Ovary (tissue), 9 donors: ENCODE data around the gene SHISA2. TPM values are rescaled to one million over a fixed set of nuclear protein-coding genes. Genes with fewer than 3 reads are reported as not detected.

ENCODE experiments used
- DNase-seq, 5 donors: peaks; one replicate each; pipeline ENCODE4 v3.0.0-alpha.2; 2019 to 2020
- H3K27ac ChIP-seq, 2 donors: fragments of 200-600 bp; one replicate each; pipeline versions ENCODE4 v1.5.1 to v1.8.0; 2019 to 2022
- H3K27me3 ChIP-seq: fragments of 200-600 bp; one replicate; pipeline ENCODE4 v1.8.0; 2022
- H3K36me3 ChIP-seq: fragments of 200-600 bp; sonication (generic); one replicate; pipeline ENCODE4 v1.5.1; 2019
- H3K4me1 ChIP-seq: one replicate; pipeline ENCODE4 v1.8.1; 2013; ENCODE audit warnings: mild to moderate bottlenecking, moderate library complexity; ENCODE audit not compliant: insufficient read depth
- H3K4me3 ChIP-seq: fragments of 200-600 bp; sonication (generic); one replicate; pipeline ENCODE4 v1.5.1; 2017
- H3K9me3 ChIP-seq, 2 donors: fragments of 200-600 bp in 1 of 2; sonication (generic) in 1 of 2; one replicate each; pipeline versions ENCODE4 v1.5.1 to v1.8.1; 2013 to 2019; ENCODE audit warnings: mild to moderate bottlenecking in 1 of 2, moderate library complexity in 1 of 2
- EP300 ChIP-seq: sonication (generic); formaldehyde crosslinking; IDR thresholded peaks from one replicate; pipeline ENCODE4 v1.6.1; 2017; ENCODE audit warnings: antibody characterized with exemption
- POLR2A ChIP-seq: fragments of 450-650 bp; IDR thresholded peaks from one replicate; pipeline ENCODE4 v1.6.1; 2017; ENCODE audit warnings: antibody characterized with exemption, mild to moderate bottlenecking, moderate library complexity
- WGBS, 3 donors: extraction: QIAGEN DNeasy Blood & Tissue Kit in 1 of 3; methylation state at CpG; one replicate each; pipeline versions ENCODE4 v1.1.5 to v1.1.7; 2013 to 2017; 5-methylcytosine and 5-hydroxymethylcytosine counted together
- intact Hi-C, 4 donors: fragments of 100-400 bp; cut with DNase I; formaldehyde crosslinking; loops; one replicate each; pipeline versions ENCODE4 v1.11.0 to v1.15.1; 2022 to 2023
- polyA plus RNA-seq, 2 donors: library from polyadenylated mRNA; stranded (reverse); fragments of 200-250 nt in 1 of 2; fragments of 350-450 nt in 1 of 2; fragmentation: Illumina TruSeq in 1 of 2; extraction: RNeasy Lipid Tissue Mini Kit (QIAGEN cat#74804) in 1 of 2; gene quantifications; one replicate each; pipeline ENCODE4 v1.2.3, GENCODE V29; 2013 to 2014
- total RNA-seq, 7 donors: library from RNA; depleted of rRNA in 2 of 7; stranded (reverse); fragments of >200 nt in 2 of 7; fragmentation: NEBNext Ultra II Directional in 3 of 7; extraction: Animal tissue kit (Norgen Biotek cat#: 25700) in 3 of 7; gene quantifications; one replicate each; pipeline versions ENCODE4 v1.1.0 to v1.2.4, GENCODE V29; 2016 to 2023
- TF ChIP-seq, protein P1 (sequence below), 3 donors: fragments of 450-650 bp in 2 of 3; fragments of 200-600 bp in 1 of 3; IDR thresholded peaks; one replicate each; pipeline versions ENCODE4 v1.5.1 to v1.8.0; 2016 to 2022; ENCODE audit warnings: antibody characterized with exemption in 3 of 3, mild to moderate bottlenecking in 1 of 3
- donor health status: DM: no; HTN: no; CAD: no; lungs with moderate emphysema.
- donor health status: DM: no; HTN: no; CAD: no.
- donor health status: Bipolar disorder and iron deficiency.
- donor health status: DM: yes; HTN: yes; CAD: no.
- donor health status: DM: no; HTN: no; CAD: no.
- donor health status: DM: yes; HTN: yes; CAD: no.

The SHISA2 gene
- total and polyA plus RNA-seq, 9 donors = 0.18 to 2.1 (median 0.64) TPM; not detected in 1

- 90 to 96% (median 93%) methylated on average over 15 to 16 of the region's 16 CpGs for WGBS, 3 donors
- intact Hi-C loops = no loop called here
Observed at GRCh38 chr13:26046639-26047038, 5.2 kb downstream of the SHISA2 start.

DNA sequence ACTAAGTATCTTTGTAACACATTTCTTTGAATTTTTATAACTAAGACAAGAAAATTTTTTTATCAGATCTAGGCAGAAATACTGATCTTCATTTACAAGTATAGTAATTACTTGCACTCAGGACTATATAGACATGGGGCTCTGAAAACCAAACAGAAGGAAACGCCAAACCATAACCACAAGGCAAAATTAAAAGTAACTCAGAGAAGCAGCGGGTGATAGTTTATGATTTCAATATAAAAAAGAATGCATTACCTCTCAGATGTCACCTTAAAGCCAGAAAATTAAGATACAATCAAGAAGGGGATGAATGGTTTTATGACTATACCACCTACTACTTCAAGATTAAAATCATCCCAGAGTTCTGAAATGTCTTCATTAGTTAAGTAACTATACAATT, 6.7 kb downstream of the SHISA2 start:
- Histone ChIP-seq H3K9me3 (no peaks in the 10 kb centered on the region), H3K4me3 (no peak overlapping the region), H3K27ac (no peak overlapping the region), H3K36me3 (no peaks in the 10 kb centered on the region), H3K4me1 (no peaks in the 10 kb centered on the region), H3K27me3 (no peaks in the 10 kb centered on the region)
- no peak for TF ChIP-seq EP300
- no peak for TF ChIP-seq POLR2A
- TF ChIP-seq, protein P1, sequence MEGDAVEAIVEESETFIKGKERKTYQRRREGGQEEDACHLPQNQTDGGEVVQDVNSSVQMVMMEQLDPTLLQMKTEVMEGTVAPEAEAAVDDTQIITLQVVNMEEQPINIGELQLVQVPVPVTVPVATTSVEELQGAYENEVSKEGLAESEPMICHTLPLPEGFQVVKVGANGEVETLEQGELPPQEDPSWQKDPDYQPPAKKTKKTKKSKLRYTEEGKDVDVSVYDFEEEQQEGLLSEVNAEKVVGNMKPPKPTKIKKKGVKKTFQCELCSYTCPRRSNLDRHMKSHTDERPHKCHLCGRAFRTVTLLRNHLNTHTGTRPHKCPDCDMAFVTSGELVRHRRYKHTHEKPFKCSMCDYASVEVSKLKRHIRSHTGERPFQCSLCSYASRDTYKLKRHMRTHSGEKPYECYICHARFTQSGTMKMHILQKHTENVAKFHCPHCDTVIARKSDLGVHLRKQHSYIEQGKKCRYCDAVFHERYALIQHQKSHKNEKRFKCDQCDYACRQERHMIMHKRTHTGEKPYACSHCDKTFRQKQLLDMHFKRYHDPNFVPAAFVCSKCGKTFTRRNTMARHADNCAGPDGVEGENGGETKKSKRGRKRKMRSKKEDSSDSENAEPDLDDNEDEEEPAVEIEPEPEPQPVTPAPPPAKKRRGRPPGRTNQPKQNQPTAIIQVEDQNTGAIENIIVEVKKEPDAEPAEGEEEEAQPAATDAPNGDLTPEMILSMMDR (IDR thresholded peaks at IDR 0.05) = no peak
- intact Hi-C loops = no loop called here
- DNase-seq = no peak
- 89 to 91% (median 90%) methylated on average over 2 of the region's 2 CpGs for WGBS, 3 donors

More at GRCh38 chr13:26046639-26047038, 5.2 kb downstream of the SHISA2 start:
- Histone ChIP-seq H3K27me3 (no peaks in the 10 kb centered on the region), H3K9me3 (no peaks in the 10 kb centered on the region), H3K27ac (no peak overlapping the region), H3K4me3 (no peak overlapping the region), H3K36me3 (no peaks in the 10 kb centered on the region), H3K4me1 (peaks cover 4% of the 10 kb centered on the region)
- no peak for TF ChIP-seq POLR2A
- TF ChIP-seq EP300 = no peak
- no peak for DNase-seq

DNA sequence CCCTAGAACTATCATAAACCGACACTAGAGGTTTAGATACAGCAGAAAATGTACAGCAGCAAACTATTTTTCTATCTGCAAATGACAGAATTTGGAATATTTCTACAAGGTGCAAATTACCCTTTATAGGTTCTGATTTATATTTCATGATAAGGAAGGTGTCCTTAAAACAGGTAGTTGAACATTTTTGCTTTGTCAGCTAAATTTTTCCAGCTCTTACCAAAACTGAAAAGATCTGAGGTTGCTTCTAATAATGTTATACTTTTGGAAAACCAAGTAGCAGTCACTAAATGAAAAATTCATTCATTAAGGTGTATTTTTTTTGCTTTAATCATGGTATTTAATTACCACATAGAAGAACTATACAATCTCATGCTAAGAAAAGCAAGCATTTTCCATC, 9.0 kb downstream of the SHISA2 start:
- intact Hi-C loops = no loop called here
- H3K4me1 ChIP-seq = no peaks in the 10 kb centered on the region

GRCh38 chr13:26041444-26041843, 10.4 kb downstream of the SHISA2 start:
- no peaks in the 10 kb centered on the region for H3K4me1 ChIP-seq
- TF ChIP-seq POLR2A (no peak), EP300 (no peak)
- TF ChIP-seq, protein P1 (IDR thresholded peaks at IDR 0.05) = no peak
- H3K4me3 ChIP-seq = no peak overlapping the region
- H3K27ac ChIP-seq = no peak overlapping the region
- no peaks in the 10 kb centered on the region for H3K27me3 ChIP-seq
- intact Hi-C loops = no loop called here
- WGBS, 3 donors = 55 to 63% (median 59%) methylated on average over 3 of the region's 3 CpGs
- no peaks in the 10 kb centered on the region for H3K36me3 ChIP-seq
- no peak for DNase-seq
- no peaks in the 10 kb centered on the region for H3K9me3 ChIP-seq

More for the DNA sequence above, 9.0 kb downstream of the SHISA2 start:
- DNase-seq = no peak
- 84 to 89% (median 87%) methylated on average over 1 of the region's 1 CpG for WGBS, 3 donors
- Histone ChIP-seq H3K9me3 (no peaks in the 10 kb centered on the region), H3K27ac (no peak overlapping the region), H3K27me3 (no peaks in the 10 kb centered on the region), H3K36me3 (no peaks in the 10 kb centered on the region), H3K4me3 (no peak overlapping the region)
- TF ChIP-seq, protein P1 (IDR thresholded peaks at IDR 0.05) = no peak
- TF ChIP-seq EP300 (no peak), POLR2A (no peak)

DNA sequence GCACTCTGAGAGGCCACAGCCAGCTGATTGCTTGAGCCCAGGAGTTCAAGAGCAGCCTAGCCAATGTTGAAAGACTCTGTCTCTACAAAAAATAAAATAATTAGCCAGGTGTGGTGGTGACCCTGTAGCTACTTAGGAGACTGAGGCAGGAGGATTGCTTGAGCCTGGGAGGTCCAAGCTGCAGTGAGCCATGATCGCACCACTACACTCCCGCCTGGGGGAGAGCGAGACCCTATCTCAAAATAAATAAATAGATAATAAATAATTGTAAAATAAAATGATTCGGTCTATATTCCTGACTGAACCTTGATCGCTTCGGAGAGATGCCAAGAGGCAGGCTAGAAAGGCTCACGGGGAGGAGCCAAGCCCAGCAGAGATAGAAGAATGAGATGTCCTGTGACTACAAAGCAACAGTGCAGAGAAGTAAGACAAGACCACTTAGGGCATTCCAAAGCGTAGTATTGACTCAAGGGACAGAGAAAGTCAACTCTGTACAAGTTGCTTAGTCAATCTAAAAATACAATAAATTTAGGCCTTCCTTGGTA, 12.8 kb downstream of the SHISA2 start:
- H3K36me3 ChIP-seq = no peaks in the 10 kb centered on the region
- WGBS, 3 donors = 90 to 93% (median 91%) methylated on average over 8 of the region's 8 CpGs
- no peak for TF ChIP-seq EP300
- TF ChIP-seq, protein P1 (IDR thresholded peaks at IDR 0.05) = no peak
- no peak for TF ChIP-seq POLR2A
- no peak overlapping the region for H3K27ac ChIP-seq
- intact Hi-C loops = no loop called here
- H3K4me1 ChIP-seq = no peaks in the 10 kb centered on the region
- H3K9me3 ChIP-seq = no peaks in the 10 kb centered on the region
- H3K4me3 ChIP-seq = no peak overlapping the region
- no peaks in the 10 kb centered on the region for H3K27me3 ChIP-seq
- DNase-seq = no peak
